Fibroblast of pulmonary artery (primary cell): ENCODE results near the gene ALKBH7.
A peak's percentile ranks its signal among the peaks of the same experiment; 100 is the strongest.
"Not testable (repeated sequence)": the region's sequence is repeated elsewhere in the genome, so short reads cannot be mapped to it uniquely, and the experiment has no call there.

Experiments used
- DNase-seq: peaks from one replicate; pipeline ENCODE4 v3.0.0-alpha.2; 2010; ENCODE audit warnings: low read depth
- H3K4me3 ChIP-seq: replicated peaks from 2 replicates; pipeline ENCODE4 v1.5.1; 2011; ENCODE audit warnings: low read depth, mild to moderate bottlenecking, control low read depth, low read length, moderate library complexity
- CTCF ChIP-seq: IDR thresholded peaks from 2 replicates; pipeline ENCODE4 v1.5.1; 2011; ENCODE audit warnings: mild to moderate bottlenecking, control low read depth, low read length, inconsistent platforms; ENCODE audit errors: missing control alignments

The ALKBH7 gene

GRCh38 chr19:6340493-6341201, 31.9 kb upstream of the ALKBH7 start:
- no peak for TF ChIP-seq CTCF
- no peak overlapping the region for H3K4me3 ChIP-seq
- no peak for DNase-seq

GRCh38 chr19:6343462-6343861, 29.1 kb upstream of the ALKBH7 start:
- DNase-seq, result no peak
- no peak overlapping the region for H3K4me3 ChIP-seq
- no peak for TF ChIP-seq CTCF

- not testable (repeated sequence) for H3K4me3 ChIP-seq
Observed at GRCh38 chr19:6349271-6349670, 23.3 kb upstream of the ALKBH7 start.

GRCh38 chr19:6350688-6351087, 21.9 kb upstream of the ALKBH7 start:
- H3K4me3 ChIP-seq, result no peak overlapping the region
- no peak for DNase-seq
- TF ChIP-seq CTCF, result no peak

More at GRCh38 chr19:6349271-6349670, 23.3 kb upstream of the ALKBH7 start:
- DNase-seq, result not testable (repeated sequence)

- TF ChIP-seq CTCF, result no peak
- H3K4me3 ChIP-seq, result no peak overlapping the region
- no peak for DNase-seq
Observed at GRCh38 chr19:6352381-6353165, 20.0 kb upstream of the ALKBH7 start.

GRCh38 chr19:6354098-6354674, 18.4 kb upstream of the ALKBH7 start:
- peak; percentile 45 for TF ChIP-seq CTCF
- peak; percentile 47 for DNase-seq

GRCh38 chr19:6355321-6356040, 17.1 kb upstream of the ALKBH7 start:
- DNase-seq, H3K4me3 ChIP-seq: not testable (repeated sequence)

More at GRCh38 chr19:6354098-6354674, 18.4 kb upstream of the ALKBH7 start:
- no peak overlapping the region for H3K4me3 ChIP-seq
